ENCODE results near the gene TBX22.

The TBX22 gene, protein sequence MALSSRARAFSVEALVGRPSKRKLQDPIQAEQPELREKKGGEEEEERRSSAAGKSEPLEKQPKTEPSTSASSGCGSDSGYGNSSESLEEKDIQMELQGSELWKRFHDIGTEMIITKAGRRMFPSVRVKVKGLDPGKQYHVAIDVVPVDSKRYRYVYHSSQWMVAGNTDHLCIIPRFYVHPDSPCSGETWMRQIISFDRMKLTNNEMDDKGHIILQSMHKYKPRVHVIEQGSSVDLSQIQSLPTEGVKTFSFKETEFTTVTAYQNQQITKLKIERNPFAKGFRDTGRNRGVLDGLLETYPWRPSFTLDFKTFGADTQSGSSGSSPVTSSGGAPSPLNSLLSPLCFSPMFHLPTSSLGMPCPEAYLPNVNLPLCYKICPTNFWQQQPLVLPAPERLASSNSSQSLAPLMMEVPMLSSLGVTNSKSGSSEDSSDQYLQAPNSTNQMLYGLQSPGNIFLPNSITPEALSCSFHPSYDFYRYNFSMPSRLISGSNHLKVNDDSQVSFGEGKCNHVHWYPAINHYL

DNA sequence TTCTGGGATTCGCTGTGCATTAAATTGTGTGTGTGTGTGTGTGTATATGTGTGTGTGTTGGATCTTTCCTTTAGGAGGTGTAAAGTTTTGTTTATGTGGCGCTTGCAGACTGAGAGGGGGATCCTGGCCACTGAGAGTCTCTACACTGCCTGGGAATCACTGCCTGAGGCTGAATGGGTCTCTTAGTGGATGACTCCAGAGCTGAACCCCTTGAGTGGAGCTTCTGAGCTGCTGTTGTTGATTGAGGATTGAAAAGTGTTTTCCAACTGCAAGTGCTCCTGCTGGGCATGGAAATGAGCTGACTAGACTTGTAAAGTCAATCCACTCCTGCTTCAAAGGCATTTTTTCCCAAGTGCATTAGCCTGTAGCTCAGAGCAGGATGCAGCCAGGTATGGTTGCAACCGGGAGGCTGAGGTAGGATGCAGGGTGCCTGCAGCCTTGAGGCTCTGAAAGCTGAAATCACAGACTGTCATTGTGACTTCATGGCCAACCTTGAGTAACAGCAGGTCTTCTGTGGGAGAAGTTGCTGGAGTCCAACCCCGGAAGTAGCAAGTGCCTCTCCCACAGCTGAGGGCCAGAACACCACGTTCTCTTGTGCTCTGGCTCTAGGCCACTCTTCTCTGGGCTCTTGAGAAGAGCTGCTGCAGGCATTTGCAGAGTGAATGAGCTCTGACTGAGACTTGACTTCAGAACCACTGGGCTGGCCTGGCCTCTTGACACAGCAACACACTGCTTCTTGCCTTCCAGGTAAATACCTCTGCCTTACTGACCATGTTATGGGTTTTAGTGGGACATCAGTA, at the start of gene TBX22:
Gene TBX22, plus strand, starts transcription at position 613 of the 800 bp plus-strand sequence. CDS start 7,517 bp downstream, outside the sequence.
- TF ChIP-seq MYC (IDR thresholded peaks at IDR 0.05; ENCODE audit: low read depth, low read length), result no peak
- TF ChIP-seq POLR2A (IDR thresholded peaks at IDR 0.05; ENCODE audit: extremely low read depth, insufficient read length), result no peak
- TF ChIP-seq, protein P1, sequence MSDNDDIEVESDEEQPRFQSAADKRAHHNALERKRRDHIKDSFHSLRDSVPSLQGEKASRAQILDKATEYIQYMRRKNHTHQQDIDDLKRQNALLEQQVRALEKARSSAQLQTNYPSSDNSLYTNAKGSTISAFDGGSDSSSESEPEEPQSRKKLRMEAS (IDR thresholded peaks at IDR 0.05; ENCODE audit: low read depth, low read length), result no peak
- H3K4me3 ChIP-seq (ENCODE audit: low read depth, low read length), result no peak within 1 kb of the TSS
- no peak for DNase-seq (ENCODE audit: low read depth)

DNA sequence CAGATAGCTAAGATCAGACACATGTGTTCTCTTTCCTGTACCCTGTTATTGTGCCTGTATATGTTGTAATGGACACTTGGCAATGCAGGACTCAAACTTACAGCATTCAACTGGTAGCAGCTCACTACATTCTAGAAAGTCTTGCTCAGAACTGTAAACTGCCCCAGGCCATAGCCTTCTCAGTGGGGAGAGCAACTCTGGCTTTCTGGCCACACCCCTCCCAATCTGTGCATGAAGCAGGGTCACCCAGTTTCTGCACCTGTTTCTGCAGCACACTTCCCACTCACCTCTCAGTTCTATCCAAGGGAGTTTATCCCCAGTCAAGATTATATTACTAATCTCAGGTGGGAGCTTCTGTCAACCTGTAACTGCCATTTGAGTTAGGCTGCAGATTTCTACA, 38.9 kb upstream of the TBX22 start:
- no peak overlapping the region for H3K4me3 ChIP-seq (ENCODE audit: low read depth, low read length)
- no peak for DNase-seq (ENCODE audit: low read depth)
- TF ChIP-seq MYC (IDR thresholded peaks at IDR 0.05; ENCODE audit: low read depth, low read length), result no peak
- TF ChIP-seq, protein P1 (IDR thresholded peaks at IDR 0.05; ENCODE audit: low read depth, low read length), result no peak
- TF ChIP-seq, protein P2, sequence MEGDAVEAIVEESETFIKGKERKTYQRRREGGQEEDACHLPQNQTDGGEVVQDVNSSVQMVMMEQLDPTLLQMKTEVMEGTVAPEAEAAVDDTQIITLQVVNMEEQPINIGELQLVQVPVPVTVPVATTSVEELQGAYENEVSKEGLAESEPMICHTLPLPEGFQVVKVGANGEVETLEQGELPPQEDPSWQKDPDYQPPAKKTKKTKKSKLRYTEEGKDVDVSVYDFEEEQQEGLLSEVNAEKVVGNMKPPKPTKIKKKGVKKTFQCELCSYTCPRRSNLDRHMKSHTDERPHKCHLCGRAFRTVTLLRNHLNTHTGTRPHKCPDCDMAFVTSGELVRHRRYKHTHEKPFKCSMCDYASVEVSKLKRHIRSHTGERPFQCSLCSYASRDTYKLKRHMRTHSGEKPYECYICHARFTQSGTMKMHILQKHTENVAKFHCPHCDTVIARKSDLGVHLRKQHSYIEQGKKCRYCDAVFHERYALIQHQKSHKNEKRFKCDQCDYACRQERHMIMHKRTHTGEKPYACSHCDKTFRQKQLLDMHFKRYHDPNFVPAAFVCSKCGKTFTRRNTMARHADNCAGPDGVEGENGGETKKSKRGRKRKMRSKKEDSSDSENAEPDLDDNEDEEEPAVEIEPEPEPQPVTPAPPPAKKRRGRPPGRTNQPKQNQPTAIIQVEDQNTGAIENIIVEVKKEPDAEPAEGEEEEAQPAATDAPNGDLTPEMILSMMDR (IDR thresholded peaks at IDR 0.05; ENCODE audit: low read depth, low read length), result no peak

DNA sequence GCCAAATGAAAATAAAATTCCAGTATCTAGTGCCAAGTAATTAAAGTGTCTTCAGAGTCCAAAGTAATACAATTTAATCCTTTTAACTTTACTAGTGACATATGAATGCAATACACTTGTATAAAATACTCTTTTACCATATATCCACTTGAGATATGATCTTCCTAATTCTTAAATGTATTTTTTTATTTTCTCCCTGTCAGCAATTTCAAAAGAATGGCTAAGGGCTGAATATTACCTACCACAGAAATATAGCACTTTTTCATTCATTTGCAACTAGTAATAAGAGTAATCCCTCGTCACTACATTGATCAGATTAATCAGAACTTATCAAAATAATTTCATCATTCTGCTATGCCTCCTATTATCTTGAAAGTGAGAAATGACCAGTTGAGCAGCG, 10.1 kb upstream of the TBX22 start:
- no peak overlapping the region for H3K4me3 ChIP-seq (ENCODE audit: low read depth, low read length)
- DNase-seq (ENCODE audit: low read depth), result no peak
- TF ChIP-seq, protein P2 (IDR thresholded peaks at IDR 0.05; ENCODE audit: low read depth, low read length), result no peak
- no peak for TF ChIP-seq MYC (IDR thresholded peaks at IDR 0.05; ENCODE audit: low read depth, low read length)
- TF ChIP-seq, protein P1 (IDR thresholded peaks at IDR 0.05; ENCODE audit: low read depth, low read length), result no peak
- TF ChIP-seq POLR2A (IDR thresholded peaks at IDR 0.05; ENCODE audit: extremely low read depth, insufficient read length), result no peak

DNA sequence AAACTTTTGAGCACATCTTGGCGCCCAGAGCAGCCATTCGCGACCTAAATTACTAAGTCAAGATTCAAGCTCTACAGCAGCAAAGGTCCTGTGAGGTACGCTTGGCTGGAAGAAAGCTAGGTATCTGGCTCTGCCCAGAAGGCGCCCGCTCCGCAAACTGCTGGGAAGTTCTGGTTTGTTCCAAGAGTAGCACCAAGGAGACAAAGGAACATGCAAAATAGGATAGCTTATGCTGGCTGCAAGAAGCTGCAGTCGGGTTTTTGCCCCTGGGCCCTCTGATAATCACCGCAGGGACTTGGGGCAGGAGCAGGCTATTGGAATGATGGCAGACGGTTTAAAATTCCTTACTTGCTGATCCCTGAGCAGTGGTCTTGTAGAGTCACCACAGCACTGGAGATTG, 3.0 kb upstream of the TBX22 start:
- no peak for DNase-seq (ENCODE audit: low read depth)

DNA sequence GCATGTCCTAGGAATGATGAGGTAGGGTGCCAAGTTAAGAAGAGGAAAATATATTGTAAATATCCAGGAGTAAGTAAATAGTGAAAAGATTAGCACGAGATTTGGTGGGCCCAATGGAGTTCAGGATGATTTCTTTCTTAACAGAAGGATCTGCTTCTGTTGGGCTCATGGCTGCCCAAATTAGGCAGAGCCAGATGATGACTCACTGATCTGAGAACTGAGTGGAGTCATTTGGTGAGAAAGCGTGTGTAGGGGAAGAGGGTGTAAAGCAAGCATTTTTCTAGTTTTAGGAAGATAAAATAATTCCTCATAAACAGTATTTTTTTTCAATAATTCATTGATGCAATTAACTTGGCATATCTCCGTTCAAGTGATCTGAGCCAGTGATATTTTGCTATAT, 1.6 kb downstream of the TBX22 start:
- TF ChIP-seq POLR2A (IDR thresholded peaks at IDR 0.05; ENCODE audit: extremely low read depth, insufficient read length), result no peak
- TF ChIP-seq MYC (IDR thresholded peaks at IDR 0.05; ENCODE audit: low read depth, low read length), result no peak
- DNase-seq (ENCODE audit: low read depth), result no peak
- no peak overlapping the region for H3K4me3 ChIP-seq (ENCODE audit: low read depth, low read length)

More for the DNA sequence above, 3.0 kb upstream of the TBX22 start:
- H3K4me3 ChIP-seq (ENCODE audit: low read depth, low read length), result no peak overlapping the region
- TF ChIP-seq MYC (IDR thresholded peaks at IDR 0.05; ENCODE audit: low read depth, low read length) (no peak), POLR2A (IDR thresholded peaks at IDR 0.05; ENCODE audit: extremely low read depth, insufficient read length) (no peak)
- TF ChIP-seq, protein P1 (IDR thresholded peaks at IDR 0.05; ENCODE audit: low read depth, low read length), result no peak
- TF ChIP-seq, protein P2 (IDR thresholded peaks at IDR 0.05; ENCODE audit: low read depth, low read length), result no peak

DNA sequence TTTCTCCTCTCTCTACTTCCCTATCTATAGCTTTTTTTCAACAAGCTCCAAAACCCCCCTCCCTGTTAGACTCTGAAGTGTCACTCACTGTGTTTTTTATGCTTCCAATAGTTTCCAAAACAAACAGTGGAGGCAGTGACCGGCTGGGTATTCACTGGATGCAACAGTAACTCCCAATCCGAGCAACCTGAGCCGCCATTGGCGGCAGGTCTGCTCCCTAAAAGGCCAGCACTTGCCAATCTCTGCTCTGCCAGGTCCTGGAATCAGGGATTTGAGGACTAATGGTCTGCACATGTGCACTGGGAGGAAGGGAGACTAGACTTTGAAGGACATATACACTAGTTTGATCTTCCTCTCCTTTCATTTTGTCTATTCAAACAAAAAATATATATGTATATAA, 7.1 kb downstream of the TBX22 start:
- DNase-seq (ENCODE audit: low read depth), result no peak
- no peak overlapping the region for H3K4me3 ChIP-seq (ENCODE audit: low read depth, low read length)
- TF ChIP-seq MYC (IDR thresholded peaks at IDR 0.05; ENCODE audit: low read depth, low read length), result no peak
- TF ChIP-seq, protein P1 (IDR thresholded peaks at IDR 0.05; ENCODE audit: low read depth, low read length), result no peak
- TF ChIP-seq, protein P2 (IDR thresholded peaks at IDR 0.05; ENCODE audit: low read depth, low read length), result no peak
- TF ChIP-seq POLR2A (IDR thresholded peaks at IDR 0.05; ENCODE audit: extremely low read depth, insufficient read length), result no peak
